A549 (cell line): ENCODE measurements around the gene WASHC2A. TPM values are rescaled to one million over a fixed set of nuclear protein-coding genes. Genes with fewer than 3 reads are reported as not detected.
"Not testable (repeated sequence)": the region's sequence is repeated elsewhere in the genome, so short reads cannot be mapped to it uniquely, and the experiment has no call there.

ENCODE experiments used
- ATAC-seq, 2 experiments: fragments of 200-7000 bp in 1 of 2; fragments of >200 bp in 1 of 2; cut with Nextera tagmentation in 1 of 2; cut with Tn5 transposase in 1 of 2; 3 replicates each; pipeline versions ENCODE4 v1.8.0 to v1.9.1; 2018 to 2020; ENCODE audit warnings: mild to moderate bottlenecking in 1 of 2, moderate library complexity in 1 of 2
- CTCF ChIA-PET: fragments of 300-600 bp; sonication (Branson Sonifier 250); formaldehyde crosslinking; extraction: SDS; loops from one replicate; lab custom pipeline; 2021; ENCODE audit warnings: antibody characterized with exemption, inconsistent platforms; lab: Yijun Ruan, JAX
- POLR2A ChIA-PET: fragments of 350-600 bp; formaldehyde crosslinking; extraction: SDS; loops from one replicate; lab custom pipeline; 2021; ENCODE audit warnings: antibody characterized with exemption, inconsistent platforms; lab: Yijun Ruan, JAX
- DNase-seq, 2 experiments: peaks; one replicate each; pipeline versions ENCODE4 v3.0.0 to v3.0.0-alpha.2; 2011 to 2016; ENCODE audit warnings: low read depth in 1 of 2, low spot score in 1 of 2
- FAIRE-seq: peaks from 2 replicates; lab custom pipeline; 2011; peaks lifted over from hg19 to GRCh38; lab: Jason Lieb, UNC
- H3K27ac ChIP-seq, 2 experiments: fragments of >200 bp; sonication (Bioruptor Twin); formaldehyde crosslinking; 3 replicates each; pipeline ENCODE4 v1.5.1; 2016 to 2017
- H3K4me1 ChIP-seq: fragments of >200 bp; sonication (Bioruptor Twin); formaldehyde crosslinking; 3 replicates; pipeline ENCODE4 v1.6.1; 2016
- H3K4me2 ChIP-seq: fragments of >200 bp; sonication (Bioruptor Twin); formaldehyde crosslinking; 3 replicates; pipeline ENCODE4 v1.6.1; 2016
- H3K4me3 ChIP-seq: fragments of >200 bp; sonication (Bioruptor Twin); formaldehyde crosslinking; 3 replicates; pipeline ENCODE4 v1.5.1; 2016
- H3K9me3 ChIP-seq: fragments of >200 bp; sonication (Bioruptor Twin); formaldehyde crosslinking; 3 replicates; pipeline ENCODE4 v1.6.1; 2016
- CBX8 ChIP-seq: fragments of 200-600 bp; sonication (generic); IDR thresholded peaks from 2 replicates; pipeline ENCODE4 v1.6.1; 2016
- CTCF ChIP-seq: fragments of >200 bp; sonication (Bioruptor Twin); formaldehyde crosslinking; IDR thresholded peaks from 3 replicates; pipeline ENCODE4 v1.5.1; 2016
- EHMT2 ChIP-seq: fragments of 200-600 bp; sonication (generic); IDR thresholded peaks from 2 replicates; pipeline ENCODE4 v1.6.1; 2016; ENCODE audit warnings: antibody characterized with exemption, low read depth, mild to moderate bottlenecking, moderate library complexity
- JUNB ChIP-seq: fragments of >200 bp; sonication (Bioruptor Twin); formaldehyde crosslinking; IDR thresholded peaks from 2 replicates; pipeline ENCODE4 v1.6.1; 2016
- SMC3 ChIP-seq: fragments of >200 bp; sonication (Bioruptor Twin); formaldehyde crosslinking; IDR thresholded peaks from 3 replicates; pipeline ENCODE4 v1.6.1; 2018; ENCODE audit warnings: inconsistent platforms
- WGBS: methylation state at CpG from one replicate; pipeline ENCODE4 v1.1.6; 2017; ENCODE audit errors: missing lambda C conversion rate; 5-methylcytosine and 5-hydroxymethylcytosine counted together
- polyA plus RNA-seq, 4 experiments: library from polyadenylated mRNA; depleted of rRNA in 3 of 4; stranded (reverse); fragments of >200 nt; fragmentation: RNase III in 1 of 4; extraction: RNeasy Plus Mini Kit Qiagen cat#74134 plus additional on column Dnase treatment in 1 of 4; gene quantifications; 2 replicates in 3 of 4; 3 replicates in 1 of 4; pipeline ENCODE4 v1.2.3, GENCODE V29; 2011 to 2017
- TF ChIP-seq, protein P1 (sequence below): fragments of >200 bp; sonication (Bioruptor Twin); formaldehyde crosslinking; IDR thresholded peaks from 3 replicates; pipeline ENCODE4 v1.6.1; 2016

Gene WASHC2A
- polyA plus RNA-seq, 2 of the 4 experiments (the other 2 are of a cell fraction) = 14.0 to 18.0 TPM

- ChIA-PET POLR2A (no interaction called here), CTCF (interaction anchor here (1.0 kb wide), 1 partner anchor 17 kb away, joined by 4 read pairs; no protein-coding TSS in a partner anchor)
- Histone ChIP-seq H3K9me3 (no peaks in the 10 kb centered on the region), H3K4me3 (no peak overlapping the region), H3K4me1 (no peaks in the 10 kb centered on the region), H3K27ac (no peak overlapping the region)
- no peak for FAIRE-seq
- WGBS = 17% methylated on average over 8 of the region's 8 CpGs
- TF ChIP-seq SMC3 (no peak), JUNB (no peak), CTCF (peak; percentile 19; the same call in 2 of the 3 replicates), CBX8 (no peak), EHMT2 (no peak)
- TF ChIP-seq, protein P1, sequence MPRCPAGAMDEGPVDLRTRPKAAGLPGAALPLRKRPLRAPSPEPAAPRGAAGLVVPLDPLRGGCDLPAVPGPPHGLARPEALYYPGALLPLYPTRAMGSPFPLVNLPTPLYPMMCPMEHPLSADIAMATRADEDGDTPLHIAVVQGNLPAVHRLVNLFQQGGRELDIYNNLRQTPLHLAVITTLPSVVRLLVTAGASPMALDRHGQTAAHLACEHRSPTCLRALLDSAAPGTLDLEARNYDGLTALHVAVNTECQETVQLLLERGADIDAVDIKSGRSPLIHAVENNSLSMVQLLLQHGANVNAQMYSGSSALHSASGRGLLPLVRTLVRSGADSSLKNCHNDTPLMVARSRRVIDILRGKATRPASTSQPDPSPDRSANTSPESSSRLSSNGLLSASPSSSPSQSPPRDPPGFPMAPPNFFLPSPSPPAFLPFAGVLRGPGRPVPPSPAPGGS = no peak
- TF ChIP-seq, all 56 proteins: peak for 1
- ATAC-seq (peak in 1 of 2 experiments; percentile 49; a peak in 2 of 6 replicates), DNase-seq (peak in 1 of 2 experiments; percentile 4)
- peak overlapping the region; percentile 11; the same call in 1 of the 3 replicates for H3K4me2 ChIP-seq
Observed at GRCh38 chr10:50063100-50063499, 4.7 kb upstream of the WASHC2A start.

DNA sequence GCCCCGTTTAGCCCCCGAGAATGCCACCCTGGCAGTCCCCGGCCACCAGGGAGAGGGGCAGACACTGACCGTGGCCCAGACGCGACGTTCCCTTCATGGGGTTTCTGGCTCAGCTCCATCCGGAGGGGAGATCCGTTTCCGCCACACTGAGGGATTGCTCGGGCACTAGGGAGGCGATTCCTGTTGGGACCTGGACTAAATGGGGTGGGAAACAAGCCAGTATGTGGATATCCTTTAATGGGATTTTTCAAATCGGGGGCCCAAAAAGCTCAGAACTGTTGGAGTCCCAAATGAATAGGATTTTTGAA lies 552 bp downstream of the WASHC2A start:
- CTCF ChIA-PET, H3K27ac ChIP-seq, H3K4me1 ChIP-seq, FAIRE-seq, DNase-seq, H3K4me3 ChIP-seq, H3K9me3 ChIP-seq, POLR2A ChIA-PET: not testable (repeated sequence)
- ATAC-seq = peak; percentile 72 to 82
- WGBS = no CpG with 5 or more reads among the region's 13 CpGs
- H3K4me2 ChIP-seq = peak overlapping the region; percentile 60; the same call in 2 of the 3 replicates

GRCh38 chr10:50075139-50075538 lies 7.4 kb downstream of the WASHC2A start:
- H3K9me3 ChIP-seq, ATAC-seq, H3K4me1 ChIP-seq, H3K4me2 ChIP-seq, POLR2A ChIA-PET, DNase-seq, H3K4me3 ChIP-seq, FAIRE-seq, CTCF ChIA-PET, H3K27ac ChIP-seq: not testable (repeated sequence)
- 95% methylated on average over 2 of the region's 2 CpGs for WGBS

- H3K4me1 ChIP-seq, POLR2A ChIA-PET, CTCF ChIA-PET, FAIRE-seq, ATAC-seq, H3K4me2 ChIP-seq, H3K9me3 ChIP-seq, H3K4me3 ChIP-seq, H3K27ac ChIP-seq, DNase-seq: not testable (repeated sequence)
- WGBS = 100% methylated on average over 1 of the region's 2 CpGs
Observed at GRCh38 chr10:50075544-50075943, 7.8 kb downstream of the WASHC2A start.

DNA sequence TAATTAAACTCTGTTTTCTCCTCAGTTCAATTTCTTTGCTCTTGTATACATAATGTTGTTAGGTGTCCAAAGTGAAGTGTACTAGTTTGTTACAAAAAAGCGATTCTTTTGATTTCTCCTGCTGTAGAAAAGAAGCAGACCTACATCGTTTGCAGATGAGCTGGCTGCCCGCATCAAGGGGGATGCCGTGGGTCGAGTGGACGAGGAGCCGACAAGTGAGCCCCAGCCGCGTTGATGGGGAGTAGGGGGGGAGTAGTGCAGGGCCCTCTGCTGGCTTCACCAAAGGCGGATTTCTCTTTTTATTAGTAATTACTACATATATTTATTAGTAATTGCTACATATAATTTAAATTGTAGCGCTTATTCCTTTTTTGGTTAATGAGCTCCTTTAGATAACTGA lies 23.6 kb downstream of the WASHC2A start:
- FAIRE-seq, CTCF ChIA-PET, ATAC-seq, H3K9me3 ChIP-seq, H3K4me3 ChIP-seq, DNase-seq, POLR2A ChIA-PET, H3K4me1 ChIP-seq, H3K4me2 ChIP-seq, H3K27ac ChIP-seq: not testable (repeated sequence)
- 97% methylated on average over 6 of the region's 11 CpGs for WGBS

DNA sequence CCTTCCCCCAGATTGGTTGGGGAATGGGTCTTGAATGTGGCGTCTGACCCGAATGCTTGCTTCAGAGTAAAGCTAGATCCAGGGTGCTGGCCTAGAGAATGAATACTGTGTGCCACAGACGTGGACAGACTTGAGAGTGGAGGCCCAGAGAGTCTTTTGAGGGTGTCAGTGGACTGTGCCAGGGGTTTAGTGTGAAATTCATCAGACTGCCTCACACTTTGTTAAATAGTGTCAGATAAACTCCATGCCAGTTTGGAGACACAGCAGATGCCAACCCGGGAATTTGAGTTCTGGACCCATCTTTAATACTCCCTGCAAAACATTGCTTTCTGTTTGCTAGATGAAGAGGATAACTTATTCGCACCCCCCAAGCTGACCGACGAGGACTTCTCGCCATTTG lies 25.2 kb downstream of the WASHC2A start:
- POLR2A ChIA-PET, CTCF ChIA-PET, FAIRE-seq, H3K4me3 ChIP-seq, H3K27ac ChIP-seq, ATAC-seq, H3K4me2 ChIP-seq, DNase-seq, H3K4me1 ChIP-seq, H3K9me3 ChIP-seq: not testable (repeated sequence)
- no CpG with 5 or more reads among the region's 8 CpGs for WGBS

DNA sequence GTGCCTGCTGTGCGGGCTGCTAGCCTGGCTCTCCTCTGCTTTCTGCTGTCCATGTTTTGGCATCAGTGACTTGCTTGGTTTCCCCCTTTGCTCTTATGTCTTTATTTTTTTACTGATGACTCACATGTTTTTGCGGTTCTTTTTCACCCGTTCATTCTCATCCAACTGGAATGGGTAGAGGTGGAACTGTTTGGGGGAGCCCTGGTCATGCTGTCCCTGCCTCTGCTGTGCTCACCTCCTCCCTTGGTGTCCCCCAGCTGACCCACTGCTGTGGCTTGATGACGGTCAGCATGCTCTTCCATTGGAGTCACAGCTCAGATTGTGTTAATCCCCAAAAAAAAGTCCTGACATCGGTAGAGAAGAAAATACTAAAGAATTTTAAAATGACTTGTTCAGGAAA lies 26.9 kb downstream of the WASHC2A start:
- ATAC-seq, H3K4me1 ChIP-seq, H3K4me2 ChIP-seq, POLR2A ChIA-PET, FAIRE-seq, CTCF ChIA-PET, H3K9me3 ChIP-seq, H3K27ac ChIP-seq, DNase-seq, H3K4me3 ChIP-seq: not testable (repeated sequence)
- WGBS = 98% methylated on average over 3 of the region's 5 CpGs

DNA sequence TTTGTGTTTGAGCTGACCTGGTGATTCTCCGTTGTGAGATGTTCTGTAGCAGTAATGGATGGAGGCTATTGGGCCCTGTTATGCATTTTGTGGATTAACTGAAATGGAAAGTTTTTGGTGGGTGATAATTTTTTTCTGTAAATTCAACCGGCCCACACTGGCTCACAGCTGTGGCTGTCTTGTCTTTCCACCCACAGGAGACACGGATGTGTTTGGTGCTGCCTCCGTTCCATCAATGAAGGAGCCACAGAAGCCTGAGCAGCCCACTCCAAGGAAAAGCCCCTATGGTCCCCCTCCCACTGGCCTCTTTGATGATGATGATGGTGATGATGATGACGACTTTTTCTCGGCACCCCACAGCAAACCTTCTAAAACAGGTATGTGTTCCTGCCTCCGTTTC lies 27.6 kb downstream of the WASHC2A start:
- H3K27ac ChIP-seq, FAIRE-seq, CTCF ChIA-PET, H3K4me2 ChIP-seq, DNase-seq, H3K4me1 ChIP-seq, POLR2A ChIA-PET, H3K4me3 ChIP-seq, ATAC-seq, H3K9me3 ChIP-seq: not testable (repeated sequence)
- 91% methylated on average over 7 of the region's 7 CpGs for WGBS

DNA sequence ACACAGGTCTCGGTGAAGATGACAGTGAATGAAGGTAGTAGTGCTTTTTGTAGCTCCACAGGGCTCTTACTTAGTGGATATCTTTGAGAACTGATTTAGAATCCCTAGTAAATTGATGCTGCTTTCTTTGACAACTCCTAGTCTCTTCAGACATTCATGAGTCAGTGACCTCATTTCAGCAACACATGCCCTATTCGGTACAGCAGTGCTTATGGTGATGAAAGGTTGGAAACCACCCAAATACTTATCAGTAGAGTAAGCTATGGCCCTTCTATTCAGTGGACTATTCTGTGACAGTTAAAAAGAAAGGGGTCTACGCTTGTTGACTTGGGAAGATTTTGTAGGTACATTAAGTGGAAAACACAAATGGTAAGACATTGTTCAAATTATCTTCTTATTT lies 29.0 kb downstream of the WASHC2A start:
- H3K9me3 ChIP-seq, H3K4me1 ChIP-seq, CTCF ChIA-PET, H3K4me3 ChIP-seq, POLR2A ChIA-PET, DNase-seq, H3K27ac ChIP-seq, H3K4me2 ChIP-seq, FAIRE-seq: not testable (repeated sequence)
- WGBS = no CpG with 5 or more reads among the region's 3 CpGs
- ATAC-seq = 0 out of 6 replicates have a peak, but pooled peaks of 1 of the 2 experiments have one; percentile 19
